Kidney (tissue), 14 donors: Measurements from ENCODE around the gene DSTN. TPM values are rescaled to one million over a fixed set of nuclear protein-coding genes. Genes with fewer than 3 reads are reported as not detected.
A peak's percentile ranks its signal among the peaks of the same experiment; 100 is the strongest.

Source experiments
- DNase-seq, 5 donors: peaks; one replicate each; pipeline ENCODE4 v3.0.0-alpha.2; 2013 to 2020
- FAIRE-seq: peaks from 2 replicates; lab custom pipeline; 2012; peaks lifted over from hg19 to GRCh38; lab: Jason Lieb, UNC
- H3K27ac ChIP-seq, 2 donors: one replicate each; pipeline ENCODE4 v1.7.0; 2013; ENCODE audit warnings: low read depth in 2 of 2, low read length in 2 of 2, inconsistent platforms in 1 of 2
- H3K27me3 ChIP-seq: one replicate; pipeline ENCODE4 v1.7.1; 2013; ENCODE audit warnings: low read length, inconsistent platforms; ENCODE audit not compliant: control insufficient read depth, insufficient read depth
- H3K36me3 ChIP-seq, 3 donors: one replicate each; pipeline versions ENCODE4 v1.7.0 to v1.7.1; 2013; ENCODE audit warnings: low read length in 3 of 3, control low read depth in 1 of 3, inconsistent platforms in 1 of 3; ENCODE audit not compliant: insufficient read depth in 3 of 3, control insufficient read depth in 2 of 3
- H3K4me1 ChIP-seq, 3 donors: one replicate each; pipeline versions ENCODE4 v1.7.0 to v1.7.1; 2013; ENCODE audit warnings: low read length in 3 of 3, inconsistent platforms in 1 of 3, low read depth in 1 of 3; ENCODE audit not compliant: control insufficient read depth in 2 of 3, insufficient read depth in 2 of 3
- H3K4me3 ChIP-seq, 3 donors: one replicate each; pipeline versions ENCODE4 v1.7.0 to v1.8.1; 2013; ENCODE audit warnings: low read length in 3 of 3, control low read depth in 1 of 3, inconsistent platforms in 1 of 3
- H3K9ac ChIP-seq, 3 donors: one replicate each; pipeline versions ENCODE4 v1.7.0 to v1.7.1; 2013; ENCODE audit warnings: low read length in 3 of 3, control low read depth in 1 of 3, inconsistent platforms in 1 of 3
- H3K9me3 ChIP-seq, 3 donors: one replicate each; pipeline versions ENCODE4 v1.7.0 to v1.7.1; 2013; ENCODE audit warnings: low read length in 3 of 3, control low read depth in 1 of 3, inconsistent platforms in 1 of 3; ENCODE audit not compliant: control insufficient read depth in 2 of 3, insufficient read depth in 1 of 3
- intact Hi-C: fragments of 100-400 bp; cut with DNase I; formaldehyde crosslinking; loops from one replicate; pipeline ENCODE4 v1.11.1; 2022
- polyA plus RNA-seq: library from polyadenylated mRNA; stranded (reverse); fragments of 350-450 nt; fragmentation: Illumina TruSeq; extraction: RNeasy Lipid Tissue Mini Kit (QIAGEN cat#74804); gene quantifications from one replicate; pipeline ENCODE4 v1.2.3, GENCODE V29; 2014; ENCODE audit warnings: low read depth, low replicate concordance; ENCODE audit not compliant: insufficient read depth
- total RNA-seq: library from RNA; stranded (reverse); fragmentation: NEBNext Ultra II Directional; extraction: Animal tissue kit (Norgen Biotek cat#: 25700); gene quantifications from one replicate; pipeline ENCODE4 v1.2.1, GENCODE V29; 2021
- TF ChIP-seq, protein P1 (sequence below): IDR thresholded peaks from 3 replicates; pipeline ENCODE4 v1.5.1; 2012; ENCODE audit warnings: mild to moderate bottlenecking, moderate library complexity, borderline replicate concordance; ENCODE audit not compliant: insufficient read depth; ENCODE audit errors: extremely low read depth
- donor health status: control.
- donor health status: control.
- donor health status: control.
- donor health status: control.
- donor health status: control.
- donor health status: DM: yes; HTN: yes; CAD: no.
- donor health status: Normal renal cell carcinoma (clear cell type).

DSTN gene
- total and polyA plus RNA-seq, 2 donors from 2014 or later, result 409 to 525 TPM

DNA sequence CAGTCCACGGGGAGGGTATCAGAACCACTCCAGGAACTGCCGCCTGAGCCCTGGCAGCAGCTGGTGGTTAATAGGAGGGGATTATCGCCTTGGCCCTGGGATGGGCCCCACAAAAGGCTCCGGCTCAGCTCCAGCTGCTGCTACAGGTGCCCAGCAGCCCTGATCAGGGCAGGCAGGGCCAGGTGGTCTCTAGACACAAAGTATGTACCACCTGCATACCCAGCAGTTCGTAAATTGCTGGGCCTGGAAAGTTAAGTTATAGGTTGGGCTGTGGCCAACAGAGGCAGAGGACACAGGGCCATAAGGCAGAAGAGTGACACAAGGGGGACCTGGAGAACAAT is 77.1 kb downstream of the DSTN start:
- no peak for FAIRE-seq
- peak overlapping the region in 1 of 3 donors; percentile 30 for H3K9ac ChIP-seq
- H3K4me3 ChIP-seq, result no peak overlapping the region
- no peak for DNase-seq
- H3K9me3 ChIP-seq, result no peaks in the 10 kb centered on the region
- no peak overlapping the region for H3K27ac ChIP-seq
- H3K4me1 ChIP-seq, result peaks cover 0 to 48% (median 46%) of the 10 kb centered on the region in 3 donors
- TF ChIP-seq, protein P1, sequence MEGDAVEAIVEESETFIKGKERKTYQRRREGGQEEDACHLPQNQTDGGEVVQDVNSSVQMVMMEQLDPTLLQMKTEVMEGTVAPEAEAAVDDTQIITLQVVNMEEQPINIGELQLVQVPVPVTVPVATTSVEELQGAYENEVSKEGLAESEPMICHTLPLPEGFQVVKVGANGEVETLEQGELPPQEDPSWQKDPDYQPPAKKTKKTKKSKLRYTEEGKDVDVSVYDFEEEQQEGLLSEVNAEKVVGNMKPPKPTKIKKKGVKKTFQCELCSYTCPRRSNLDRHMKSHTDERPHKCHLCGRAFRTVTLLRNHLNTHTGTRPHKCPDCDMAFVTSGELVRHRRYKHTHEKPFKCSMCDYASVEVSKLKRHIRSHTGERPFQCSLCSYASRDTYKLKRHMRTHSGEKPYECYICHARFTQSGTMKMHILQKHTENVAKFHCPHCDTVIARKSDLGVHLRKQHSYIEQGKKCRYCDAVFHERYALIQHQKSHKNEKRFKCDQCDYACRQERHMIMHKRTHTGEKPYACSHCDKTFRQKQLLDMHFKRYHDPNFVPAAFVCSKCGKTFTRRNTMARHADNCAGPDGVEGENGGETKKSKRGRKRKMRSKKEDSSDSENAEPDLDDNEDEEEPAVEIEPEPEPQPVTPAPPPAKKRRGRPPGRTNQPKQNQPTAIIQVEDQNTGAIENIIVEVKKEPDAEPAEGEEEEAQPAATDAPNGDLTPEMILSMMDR, result no peak
- peaks cover 2 to 4% (median 3%) of the 10 kb centered on the region in 3 donors for H3K36me3 ChIP-seq
- intact Hi-C loops, result no loop called here
- H3K27me3 ChIP-seq, result no peaks in the 10 kb centered on the region

DNA sequence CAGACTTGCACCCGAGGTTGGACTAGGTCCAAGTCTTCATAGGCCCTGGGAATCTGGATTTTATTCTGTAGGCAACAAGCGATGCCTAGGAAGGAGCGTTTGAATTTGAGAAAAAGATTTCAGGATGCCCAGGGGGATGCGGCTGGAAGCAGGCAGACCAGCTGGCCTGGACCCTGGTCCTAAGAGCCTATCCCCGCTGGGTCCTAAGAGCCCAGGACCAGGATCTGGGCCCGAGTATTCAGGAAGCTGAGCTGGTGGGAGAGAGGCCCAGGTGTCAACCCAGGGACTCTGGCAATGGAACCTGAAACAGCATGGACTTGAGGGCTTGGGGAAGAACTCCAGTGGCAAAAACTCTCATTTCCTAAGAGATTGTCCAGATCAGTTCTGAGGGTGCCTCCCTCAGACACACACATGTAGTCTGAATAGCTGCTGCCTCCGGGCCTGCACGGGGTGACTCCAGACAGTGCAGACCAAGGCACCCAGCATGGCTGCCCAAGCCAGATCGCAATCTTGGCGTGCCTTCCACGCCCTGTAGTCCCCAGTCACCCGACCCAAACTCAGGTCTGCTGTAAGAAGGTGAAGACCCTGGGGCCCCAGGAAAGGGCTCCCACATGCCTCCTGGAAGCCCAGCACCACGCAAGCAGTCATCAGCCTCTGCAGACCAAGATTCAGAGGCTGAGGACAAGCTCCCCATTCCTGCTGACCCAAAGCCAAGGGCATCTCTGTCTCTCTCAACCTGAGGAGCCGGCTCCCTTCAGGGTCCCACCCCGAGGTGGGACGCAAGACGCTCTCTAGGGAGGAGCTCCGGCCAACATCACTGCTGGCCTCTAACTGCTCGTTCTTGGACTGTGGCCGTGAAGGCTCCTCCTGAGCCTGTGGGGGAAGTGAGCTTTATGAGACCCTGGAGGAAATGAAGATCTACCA is 77.8 kb downstream of the DSTN start:
- H3K9me3 ChIP-seq, result no peaks in the 10 kb centered on the region

DNA sequence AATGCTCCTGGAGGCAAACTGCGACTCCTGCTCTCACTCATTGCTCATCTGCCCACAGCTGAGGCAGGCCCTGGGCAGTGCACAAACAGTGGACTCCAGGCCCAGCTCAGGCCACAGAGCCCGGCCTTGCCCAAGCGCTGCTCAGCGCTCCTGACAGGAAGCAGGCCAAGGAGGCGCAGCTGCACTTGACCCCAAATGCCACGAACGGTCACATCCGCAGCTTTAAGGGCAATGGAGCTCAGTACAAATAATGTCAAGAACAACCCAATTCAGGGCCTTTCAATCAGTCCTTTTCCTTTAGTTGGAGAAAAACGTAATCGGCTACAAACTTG is 78.4 kb downstream of the DSTN start:
- Histone ChIP-seq H3K9ac (peak overlapping the region in 1 of 3 donors; percentile 4), H3K36me3 (peaks cover 0 to 2% (median 0%) of the 10 kb centered on the region in 3 donors), H3K4me1 (peaks cover 0 to 44% (median 42%) of the 10 kb centered on the region in 3 donors), H3K4me3 (no peak overlapping the region), H3K9me3 (no peaks in the 10 kb centered on the region), H3K27ac (peak overlapping the region in 1 of 2 donors; percentile 7), H3K27me3 (no peaks in the 10 kb centered on the region)
- intact Hi-C loops, result no loop called here
- FAIRE-seq (no peak), DNase-seq (no peak)
- TF ChIP-seq, protein P1, result no peak

More for the DNA sequence above, 77.8 kb downstream of the DSTN start:
- no peak for FAIRE-seq
- Histone ChIP-seq H3K27me3 (no peaks in the 10 kb centered on the region), H3K36me3 (peaks cover 0 to 2% (median 0%) of the 10 kb centered on the region in 3 donors), H3K27ac (peak overlapping the region in 1 of 2 donors; percentile 7), H3K4me3 (no peak overlapping the region), H3K4me1 (peaks cover 0 to 50% (median 48%) of the 10 kb centered on the region in 3 donors), H3K9ac (peak overlapping the region in 1 of 3 donors; percentile 30)
- TF ChIP-seq, protein P1, result no peak
- intact Hi-C loops, result no loop called here
- DNase-seq, result peak in 1 of 5 donors; percentile 31
